GF-D8 (cell line): Measurements from ENCODE around the gene TSPO.

Experiments
- DNase-seq: peaks from one replicate; lab custom pipeline; 2025; lab: John Stamatoyannopoulos, UW

Gene TSPO

GRCh38 chr22:43202326-43202725 is 51.0 kb downstream of the TSPO start:
- DNase-seq = no peak

- DNase-seq = no peak
Measured at GRCh38 chr22:43202756-43203410, 51.5 kb downstream of the TSPO start.

GRCh38 chr22:43203471-43203981 is 52.2 kb downstream of the TSPO start:
- no peak for DNase-seq

- DNase-seq = no peak
Measured at GRCh38 chr22:43205261-43205691, 53.9 kb downstream of the TSPO start.

GRCh38 chr22:43205748-43206508 is 54.6 kb downstream of the TSPO start:
- DNase-seq = no peak

GRCh38 chr22:43206509-43207161 is 55.3 kb downstream of the TSPO start:
- no peak for DNase-seq

- no peak for DNase-seq
Measured at GRCh38 chr22:43207386-43207785, 56.0 kb downstream of the TSPO start.

- DNase-seq = no peak
Measured at GRCh38 chr22:43207849-43208702, 56.7 kb downstream of the TSPO start.

GRCh38 chr22:43208703-43209522 is 57.6 kb downstream of the TSPO start:
- no peak for DNase-seq

GRCh38 chr22:43209523-43209890 is 58.1 kb downstream of the TSPO start:
- DNase-seq = no peak

- DNase-seq = no peak
Measured at GRCh38 chr22:43209971-43210370, 58.6 kb downstream of the TSPO start.

GRCh38 chr22:43210631-43211515 is 59.5 kb downstream of the TSPO start:
- no peak for DNase-seq

- no peak for DNase-seq
Measured at GRCh38 chr22:43211941-43212433, 60.6 kb downstream of the TSPO start.

- no peak for DNase-seq
Measured at GRCh38 chr22:43212434-43212952, 61.1 kb downstream of the TSPO start.
